HG03108 (cell line): ENCODE results near the gene ANKRD40CL.

Source experiments
- ATAC-seq: cut with Tn5 transposase; IDR thresholded peaks from one replicate; pipeline ENCODE4 v1.9.1; 2021; ENCODE audit warnings: moderate library complexity; ENCODE audit not compliant: unreplicated experiment

ANKRD40CL gene

DNA sequence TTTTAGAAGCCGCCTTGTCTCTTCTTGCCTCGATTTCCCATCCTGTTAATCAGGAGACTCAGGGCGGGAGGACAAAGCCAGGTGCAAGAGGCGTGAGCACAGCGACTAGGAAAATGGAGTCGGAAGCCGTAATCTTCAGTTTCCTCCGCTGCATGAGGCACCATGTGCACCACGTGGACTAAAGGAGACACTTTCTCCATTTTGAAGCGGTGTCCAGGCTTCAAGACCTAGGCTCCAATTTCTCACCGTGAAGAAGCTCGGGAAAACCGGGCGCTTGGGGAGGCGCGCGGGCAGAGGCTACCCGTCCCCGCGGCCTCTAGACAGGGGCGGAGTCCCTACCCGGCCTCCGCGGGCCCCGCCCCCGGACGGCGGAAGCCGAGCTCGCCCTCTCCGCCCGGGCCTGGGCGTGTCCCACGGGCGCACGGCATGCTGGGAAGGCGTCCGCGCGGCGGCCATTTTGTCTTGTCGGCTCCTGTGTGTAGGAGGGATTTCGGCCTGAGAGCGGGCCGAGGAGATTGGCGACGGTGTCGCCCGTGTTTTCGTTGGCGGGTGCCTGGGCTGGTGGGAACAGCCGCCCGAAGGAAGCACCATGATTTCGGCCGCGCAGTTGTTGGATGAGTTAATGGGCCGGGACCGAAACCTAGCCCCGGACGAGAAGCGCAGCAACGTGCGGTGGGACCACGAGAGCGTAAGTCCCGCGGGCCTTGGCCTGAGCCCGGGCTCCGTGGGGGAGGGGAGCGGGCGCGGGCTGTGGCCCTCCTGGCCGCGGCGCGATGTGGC, 48.0 kb downstream of the ANKRD40CL start, which contains the start of gene LUC7L3:
Gene LUC7L3, plus strand, starts transcription at position 460 of the 780 bp plus-strand sequence. Its CDS starts 130 bp downstream, at position 590.
- peak; percentile 93 for ATAC-seq

DNA sequence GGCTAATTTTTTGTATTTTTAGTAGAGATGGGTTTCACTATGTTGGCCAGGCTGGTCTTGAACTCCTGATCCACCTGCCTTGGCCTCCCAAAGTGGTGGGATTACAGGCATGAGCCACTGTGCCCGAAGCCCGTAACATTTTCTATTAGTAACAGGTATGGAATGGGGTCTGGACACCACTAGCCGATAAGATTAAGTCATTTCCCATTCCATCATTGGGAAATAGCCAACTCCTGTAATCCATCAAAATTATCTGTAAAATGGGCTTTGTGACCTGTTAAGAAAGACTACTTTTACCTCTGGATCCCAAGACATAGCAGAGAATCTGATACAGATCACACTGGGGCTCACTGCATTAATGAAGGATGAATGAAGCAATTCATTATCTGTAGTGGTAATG, 51.8 kb downstream of the ANKRD40CL start:
- no peak for ATAC-seq

DNA sequence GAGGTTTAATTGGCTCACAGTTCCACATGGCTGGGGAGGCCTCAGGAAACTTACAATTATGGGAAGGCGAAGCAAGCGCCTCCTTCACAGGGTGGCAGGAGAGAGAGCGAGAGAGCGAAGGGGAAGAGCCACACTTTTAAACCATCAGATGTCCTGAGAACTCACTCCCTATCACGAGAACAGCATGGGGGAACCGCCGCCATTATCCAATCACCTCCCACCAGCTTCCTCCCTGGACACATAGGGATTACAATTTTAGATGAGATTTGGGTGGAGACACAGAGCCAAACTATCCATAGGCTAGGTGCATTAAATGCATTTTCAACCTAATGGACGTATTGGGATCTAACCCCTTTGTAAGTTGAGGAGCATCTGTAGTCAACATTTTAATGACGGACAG, 54.7 kb downstream of the ANKRD40CL start:
- ATAC-seq: no peak
